Aorta (tissue), 5 donors: Measurements from ENCODE around the gene C1QTNF6. TPM values are rescaled to one million over a fixed set of nuclear protein-coding genes. Genes with fewer than 3 reads are reported as not detected.
"Not testable (repeated sequence)": the region's sequence is repeated elsewhere in the genome, so short reads cannot be mapped to it uniquely, and the experiment has no call there.

Source experiments
- ATAC-seq: fragments of 200-7000 bp; cut with Tn5 transposase; one replicate; pipeline ENCODE4 v1.9.1; 2022; ENCODE audit warnings: moderate library complexity; ENCODE audit not compliant: low FRiP score
- DNase-seq, 2 donors: peaks; one replicate each; pipeline ENCODE4 v3.0.0-alpha.2; 2020
- H3K27ac ChIP-seq, 2 donors: one replicate each; pipeline ENCODE4 v1.5.1; 2013; ENCODE audit warnings: low read length in 2 of 2, mild to moderate bottlenecking in 2 of 2, moderate library complexity in 2 of 2, control low read depth in 1 of 2, inconsistent platforms in 1 of 2, low read depth in 1 of 2
- H3K27me3 ChIP-seq, 2 donors: one replicate each; pipeline ENCODE4 v1.6.1; 2013; ENCODE audit warnings: control low read depth in 1 of 2, low read length in 1 of 2, mild to moderate bottlenecking in 1 of 2, moderate library complexity in 1 of 2; ENCODE audit not compliant: insufficient read depth in 2 of 2, control insufficient read depth in 1 of 2
- H3K36me3 ChIP-seq, 2 donors: one replicate each; pipeline ENCODE4 v1.6.1; 2013; ENCODE audit warnings: control low read depth in 1 of 2, low read length in 1 of 2, mild to moderate bottlenecking in 1 of 2; ENCODE audit not compliant: insufficient read depth in 2 of 2, control insufficient read depth in 1 of 2
- H3K4me1 ChIP-seq, 2 donors: one replicate each; pipeline ENCODE4 v1.6.1; 2013; ENCODE audit warnings: low read length in 2 of 2, control low read depth in 1 of 2, mild to moderate bottlenecking in 1 of 2, moderate library complexity in 1 of 2; ENCODE audit not compliant: insufficient read depth in 2 of 2, control insufficient read depth in 1 of 2
- H3K4me3 ChIP-seq, 2 donors: one replicate each; pipeline ENCODE4 v1.5.1; 2013; ENCODE audit warnings: low read length in 2 of 2, control low read depth in 1 of 2, mild to moderate bottlenecking in 1 of 2
- H3K9me3 ChIP-seq: one replicate; pipeline ENCODE4 v1.6.1; 2013; ENCODE audit warnings: mild to moderate bottlenecking, low read length; ENCODE audit not compliant: control insufficient read depth
- WGBS, 2 donors: extraction: QIAGEN DNeasy Blood & Tissue Kit; methylation state at CpG; one replicate each; pipeline ENCODE4 v1.1.7; 2013; 5-methylcytosine and 5-hydroxymethylcytosine counted together
- intact Hi-C, 2 donors: fragments of 100-400 bp; cut with DNase I; formaldehyde crosslinking; loops; one replicate each; pipeline versions ENCODE4 v1.14.2 to v1.15.0; 2022
- polyA plus RNA-seq, 2 donors: library from polyadenylated mRNA; stranded (reverse); fragments of 200-250 nt; gene quantifications; one replicate each; pipeline ENCODE4 v1.2.3, GENCODE V29; 2013
- total RNA-seq, 2 donors: library from RNA; stranded (reverse); fragmentation: NEBNext Ultra II Directional; extraction: Animal tissue kit (Norgen Biotek cat#: 25700); gene quantifications; one replicate each; pipeline ENCODE4 v1.2.1, GENCODE V29; 2021
- donor health status: healthy with polysubstance abuse.
- donor health status: Bipolar disorder and iron deficiency.
- donor health status: DM: no; HTN: no; CAD: no.
- donor health status: DM: no; HTN: no; CAD: no.
- donor health status: DM: yes; HTN: yes; CAD: no.

Gene C1QTNF6
- total and polyA plus RNA-seq, 4 donors: 2.4 to 11.9 (median 5.1) TPM

DNA sequence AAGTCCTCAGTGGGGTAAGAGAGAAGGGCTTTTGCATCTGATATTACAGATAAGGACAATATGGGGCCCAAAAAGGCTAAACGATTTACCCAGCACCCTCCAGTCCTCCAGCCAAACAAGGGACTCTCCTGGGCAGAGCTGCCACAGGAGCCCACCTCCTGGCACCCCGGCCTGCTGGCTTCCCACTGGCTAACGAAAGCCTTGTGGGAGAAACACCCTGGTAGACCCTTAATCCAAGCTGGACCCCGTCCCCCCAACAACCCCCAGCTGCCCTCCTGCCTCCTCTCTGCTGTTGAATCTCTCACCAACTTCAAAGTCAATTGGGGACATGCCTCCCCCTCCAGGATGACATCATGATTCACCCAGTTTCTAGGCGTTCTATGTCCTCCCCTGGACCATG lies 10.8 kb downstream of the C1QTNF6 start:
- no peak overlapping the region for H3K4me3 ChIP-seq
- peak; percentile 35 to 38 for DNase-seq
- intact Hi-C loops: no loop called here

DNA sequence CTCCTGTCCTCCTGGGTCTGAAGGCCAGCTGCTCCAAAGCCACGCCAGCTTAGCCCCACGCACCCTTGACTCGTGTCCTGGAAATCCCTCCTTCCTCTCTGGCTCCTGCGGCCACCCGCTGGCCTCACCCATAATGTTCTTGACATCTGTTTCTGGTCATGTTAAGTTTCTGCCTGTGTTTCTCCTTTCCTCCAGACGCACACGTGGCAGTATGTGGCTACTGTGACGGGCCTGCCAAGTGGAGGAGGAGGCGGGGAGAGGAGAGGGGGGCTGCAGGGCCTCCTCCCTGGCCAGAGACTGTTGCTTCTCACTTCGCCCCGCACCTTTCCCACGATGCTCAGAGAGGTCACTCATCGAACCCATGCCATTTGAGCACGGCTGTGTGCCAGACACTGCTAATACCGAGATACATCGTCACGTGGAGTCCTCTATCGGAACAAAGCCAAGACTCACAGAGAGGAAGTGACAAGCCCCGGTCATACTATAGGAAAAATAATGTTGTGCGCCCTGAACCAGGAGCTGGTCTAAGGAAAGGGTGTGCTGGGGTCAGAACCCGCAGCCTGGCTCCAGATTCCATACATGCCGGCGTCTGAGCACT lies 11.5 kb downstream of the C1QTNF6 start:
- Histone ChIP-seq H3K36me3 (no peaks in the 10 kb centered on the region), H3K4me1 (no peaks in the 10 kb centered on the region), H3K4me3 (no peak overlapping the region), H3K27me3 (no peaks in the 10 kb centered on the region), H3K27ac (no peak overlapping the region), H3K9me3 (no peaks in the 10 kb centered on the region)
- intact Hi-C loops: no loop called here
- ATAC-seq (peak; percentile 76), DNase-seq (peak; percentile 82 to 88)
- 5 to 9% methylated on average over 23 of the region's 23 CpGs for WGBS, 2 donors

More for the DNA sequence above, 10.8 kb downstream of the C1QTNF6 start:
- no peak for ATAC-seq
- H3K27me3 ChIP-seq: no peaks in the 10 kb centered on the region
- WGBS, 2 donors: 67 to 87% methylated on average over 5 of the region's 5 CpGs
- no peaks in the 10 kb centered on the region for H3K9me3 ChIP-seq
- no peak overlapping the region for H3K27ac ChIP-seq
- H3K36me3 ChIP-seq: no peaks in the 10 kb centered on the region
- no peaks in the 10 kb centered on the region for H3K4me1 ChIP-seq

DNA sequence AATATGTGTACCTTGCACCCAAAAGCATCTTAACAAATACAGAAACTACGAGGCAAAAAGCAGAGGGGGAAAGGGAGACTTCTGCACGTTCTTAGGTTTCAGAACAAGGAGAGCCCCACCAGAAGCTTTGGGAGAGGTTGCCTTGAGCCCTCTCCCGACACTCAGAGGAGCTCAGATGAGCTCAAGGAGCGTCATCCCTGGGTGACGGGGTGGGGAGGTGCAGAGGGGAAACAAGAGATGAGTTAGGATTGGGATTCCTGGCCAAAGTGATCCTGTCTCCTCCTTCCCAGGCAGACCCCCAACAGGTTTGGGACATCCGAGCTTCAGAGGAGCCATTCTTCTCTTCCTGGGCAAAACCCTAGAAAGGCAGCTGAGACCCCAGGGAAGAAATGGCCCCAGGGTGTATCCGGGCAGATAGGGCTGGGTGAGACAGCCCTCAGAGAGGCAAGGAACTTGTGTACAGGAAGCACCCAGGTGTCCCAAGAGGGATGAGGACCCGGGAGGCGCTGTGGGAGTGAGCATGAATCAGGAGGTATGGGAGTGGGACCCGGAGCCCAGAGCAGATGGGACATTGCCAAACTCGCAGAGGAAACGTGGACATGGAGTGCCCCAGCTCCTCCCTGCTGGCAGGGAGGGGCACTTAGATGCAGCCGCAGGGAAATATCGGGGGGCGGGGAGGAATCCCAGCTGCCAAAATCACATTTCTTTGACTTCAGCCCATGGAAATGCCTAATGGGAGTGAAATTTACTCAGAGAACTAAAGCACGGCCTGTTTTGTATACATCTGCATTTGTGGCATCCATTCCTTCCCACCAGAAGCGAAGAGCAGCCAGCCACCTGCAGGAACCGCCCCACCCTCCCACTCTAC lies 12.4 kb downstream of the C1QTNF6 start:
- H3K36me3 ChIP-seq: no peaks in the 10 kb centered on the region
- H3K27ac ChIP-seq: no peak overlapping the region
- WGBS, 2 donors: 56 to 59% methylated on average over 18 of the region's 18 CpGs
- ATAC-seq: no peak
- intact Hi-C loops: no loop called here
- DNase-seq: peak; percentile 25 to 69
- H3K4me3 ChIP-seq: no peak overlapping the region
- H3K9me3 ChIP-seq: no peaks in the 10 kb centered on the region
- no peaks in the 10 kb centered on the region for H3K27me3 ChIP-seq
- no peaks in the 10 kb centered on the region for H3K4me1 ChIP-seq

GRCh38 chr22:37174964-37175363 lies 13.1 kb downstream of the C1QTNF6 start:
- Histone ChIP-seq H3K9me3 (no peaks in the 10 kb centered on the region), H3K27me3 (no peaks in the 10 kb centered on the region), H3K36me3 (no peaks in the 10 kb centered on the region), H3K4me3 (no peak overlapping the region), H3K4me1 (no peaks in the 10 kb centered on the region), H3K27ac (no peak overlapping the region)
- 90 to 92% methylated on average over 9 of the region's 9 CpGs for WGBS, 2 donors
- DNase-seq: peak in 1 of 2 donors; percentile 64
- intact Hi-C loops: no loop called here
- no peak for ATAC-seq

DNA sequence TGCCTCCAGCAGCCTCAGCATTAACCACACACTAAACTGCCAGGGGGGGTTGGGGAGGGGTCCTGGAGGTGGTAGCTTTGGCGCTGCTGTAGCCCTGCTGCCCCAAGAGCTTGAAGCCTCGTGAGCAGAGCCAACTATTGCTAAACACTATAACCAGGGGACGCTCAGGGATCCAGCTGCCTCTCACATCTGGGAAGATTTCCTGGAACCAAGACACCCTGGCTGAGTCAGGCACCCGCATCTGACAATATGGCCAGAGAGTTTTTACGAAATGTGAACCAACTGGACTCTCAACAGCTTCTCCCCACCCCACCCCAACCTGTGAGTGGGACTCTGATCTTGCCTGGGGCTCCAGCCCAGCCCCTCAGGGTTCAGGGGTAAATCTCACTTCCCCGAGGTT lies 14.3 kb downstream of the C1QTNF6 start:
- ATAC-seq (peak; percentile 57), DNase-seq (peak in 1 of 2 donors; percentile 74)
- Histone ChIP-seq H3K27ac (no peak overlapping the region), H3K4me3 (no peak overlapping the region), H3K4me1 (no peaks in the 10 kb centered on the region), H3K27me3 (no peaks in the 10 kb centered on the region), H3K9me3 (no peaks in the 10 kb centered on the region), H3K36me3 (no peaks in the 10 kb centered on the region)
- intact Hi-C loops: no loop called here
- WGBS, 2 donors: 88 to 97% methylated on average over 6 of the region's 6 CpGs

DNA sequence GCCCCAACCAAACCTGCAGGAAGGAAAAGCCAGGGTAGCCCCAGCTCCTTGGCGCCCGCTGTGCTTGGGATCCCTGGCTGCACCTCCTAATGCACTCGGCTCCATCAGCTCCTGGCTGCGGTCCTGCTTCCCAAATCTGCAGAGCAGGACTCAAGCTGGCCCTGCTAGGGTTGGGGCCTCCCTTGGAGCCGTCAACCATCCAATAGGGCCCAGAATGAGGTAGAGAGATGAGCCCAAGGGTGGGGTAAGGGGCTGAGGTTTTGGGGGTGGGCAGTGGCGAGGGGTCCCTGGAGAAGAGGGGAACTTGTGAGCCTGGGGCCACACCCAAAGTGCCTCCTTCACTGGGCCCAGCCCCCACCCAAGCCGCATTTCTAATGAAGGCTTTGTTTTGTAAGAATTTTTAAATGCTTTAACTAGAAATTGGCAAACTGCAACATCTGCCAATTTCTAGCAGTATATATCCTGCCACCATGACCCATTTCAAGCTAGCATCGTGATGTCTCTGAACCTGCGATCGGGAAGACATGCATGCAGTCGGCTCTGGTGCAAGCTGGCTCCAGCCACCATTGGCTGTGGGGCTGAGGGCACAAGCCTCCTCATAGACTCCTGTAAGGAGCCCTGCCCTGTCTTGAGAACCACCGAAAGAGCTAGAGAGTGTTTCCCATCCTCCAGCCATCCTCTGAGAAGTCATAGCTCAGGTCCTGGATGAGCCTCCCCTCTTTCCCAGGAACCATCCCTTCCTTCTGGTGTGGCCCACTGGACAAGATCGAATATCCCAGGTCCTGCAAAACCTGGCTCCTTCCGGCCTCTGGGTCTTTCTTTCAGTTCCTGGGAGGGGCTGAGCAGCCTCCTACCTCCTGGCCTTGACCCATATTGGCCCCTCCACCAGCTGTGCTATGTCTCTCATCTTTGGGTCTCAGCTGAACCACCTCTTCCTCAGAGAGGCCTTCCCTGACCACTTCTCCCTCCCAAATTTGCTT lies 15.5 kb downstream of the C1QTNF6 start:
- ATAC-seq (no peak), DNase-seq (peak; percentile 35 to 41)
- H3K4me1 ChIP-seq: no peaks in the 10 kb centered on the region
- intact Hi-C loops: no loop called here
- H3K36me3 ChIP-seq: no peaks in the 10 kb centered on the region
- no peaks in the 10 kb centered on the region for H3K27me3 ChIP-seq
- no peak overlapping the region for H3K4me3 ChIP-seq
- H3K9me3 ChIP-seq: no peaks in the 10 kb centered on the region
- 89 to 90% methylated on average over 14 of the region's 14 CpGs for WGBS, 2 donors
- no peak overlapping the region for H3K27ac ChIP-seq

- H3K9me3 ChIP-seq: no peaks in the 10 kb centered on the region
- intact Hi-C loops: no loop called here
- WGBS, 2 donors: 60 to 73% methylated on average over 5 of the region's 5 CpGs
- H3K27ac ChIP-seq: no peak overlapping the region
- no peaks in the 10 kb centered on the region for H3K4me1 ChIP-seq
- H3K4me3 ChIP-seq: no peak overlapping the region
- no peak for DNase-seq
- H3K36me3 ChIP-seq: no peaks in the 10 kb centered on the region
- no peaks in the 10 kb centered on the region for H3K27me3 ChIP-seq
- ATAC-seq: no peak
These were observed 16.4 kb downstream of the C1QTNF6 start for GRCh38 chr22:37171662-37172061.

- H3K4me3 ChIP-seq, H3K36me3 ChIP-seq, H3K9me3 ChIP-seq, intact Hi-C loops, H3K27me3 ChIP-seq, H3K27ac ChIP-seq, H3K4me1 ChIP-seq: not testable (repeated sequence)
- WGBS, 2 donors: 69 to 73% methylated on average over 16 of the region's 16 CpGs
- DNase-seq: peak; percentile 29 to 34
- ATAC-seq: peak; percentile 37
These were observed 17.2 kb downstream of the C1QTNF6 start for GRCh38 chr22:37170689-37171405.
